ENCODE results near the gene C1orf94. TPM values are rescaled to one million over a fixed set of nuclear protein-coding genes. Genes with fewer than 3 reads are reported as not detected.

Gene C1orf94
- total and polyA plus RNA-seq, 2 experiments from 2014 or later, result not detected

DNA sequence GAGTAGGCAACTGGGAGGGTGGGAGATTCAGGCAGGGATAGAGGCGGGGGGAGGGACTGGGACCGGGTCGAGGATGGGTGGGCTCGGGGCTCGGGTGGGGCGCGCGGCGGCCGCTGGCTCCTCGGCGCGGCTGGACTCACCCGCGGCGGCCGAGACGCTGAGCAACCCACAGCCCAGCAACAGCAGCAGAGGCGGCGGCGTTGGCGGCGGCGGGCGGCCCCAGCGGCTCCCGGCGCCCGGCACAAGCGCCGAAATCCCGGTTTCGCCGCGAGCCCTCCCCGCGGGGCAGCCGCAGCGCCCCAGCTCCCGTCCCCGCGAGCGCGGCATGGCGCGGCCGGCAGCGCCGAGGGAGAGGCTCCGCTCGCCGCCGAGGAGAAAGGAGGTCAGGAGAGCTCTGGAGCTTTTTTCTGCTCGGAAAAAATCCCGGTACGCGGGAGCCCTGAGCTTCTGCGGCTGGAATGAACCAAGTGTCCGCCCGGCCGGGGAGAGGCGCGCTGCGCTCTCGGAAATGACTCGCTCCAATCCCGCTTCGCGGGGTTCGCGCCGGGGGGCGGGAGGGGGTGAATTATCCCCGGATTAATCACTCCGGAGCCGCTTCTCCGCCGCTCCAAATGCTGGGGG lies 11.8 kb upstream of the C1orf94 start, which contains the start of gene CSMD2:
Gene CSMD2, minus strand, starts transcription at position 460 of the 621 bp plus-strand sequence. Its CDS starts 133 bp downstream, at position 327.
- no peaks in the 10 kb centered on the region for H4K20me1 ChIP-seq (ENCODE audit: insufficient read depth)
- TF ChIP-seq EZH2phosphoT487 (IDR thresholded peaks at IDR 0.05; ENCODE audit: insufficient read depth, low read depth) (no peak), EZH2 (IDR thresholded peaks at IDR 0.05; ENCODE audit: insufficient read depth, poor library complexity, severe bottlenecking) (no peak)
- H2AFZ ChIP-seq, result peak within 1 kb of the TSS; percentile 89
- no peaks in the 10 kb centered on the region for H3F3A ChIP-seq (ENCODE audit: insufficient read depth)
- H3K36me3 ChIP-seq (ENCODE audit: low read depth), result no peaks in the 10 kb centered on the region
- peak within 1 kb of the TSS; percentile 91 for H3K4me2 ChIP-seq (ENCODE audit: unreplicated experiment)
- H3K27me3 ChIP-seq (replicated peaks; ENCODE audit: insufficient read depth), result no peaks in the 10 kb centered on the region; the same call in 1 of the 2 replicates
- peaks cover 41% of the 10 kb centered on the region for H3K79me2 ChIP-seq (ENCODE audit: insufficient read depth)
- peak within 1 kb of the TSS; percentile 79 for H3K9ac ChIP-seq
- H3K4me3 ChIP-seq, result peak within 1 kb of the TSS; percentile 89
- in situ Hi-C loops (cut with MboI), result loop anchor here (10.0 kb wide), 1 partner anchor 430 kb away; no protein-coding TSS in a partner anchor
- peaks cover 14% of the 10 kb centered on the region for H3K4me1 ChIP-seq (ENCODE audit: insufficient read depth)
- H3K9me2 ChIP-seq (ENCODE audit: insufficient read depth), result no peaks in the 10 kb centered on the region
- peak within 1 kb of the TSS; percentile 36 for H3K27ac ChIP-seq
- WGBS, 2 experiments (ENCODE audit: low coverage in 1 of 2, low lambda C conversion rate in 2 of 2, missing lambda C conversion rate in 2 of 2), result 0 to 1% methylated on average over 19 to 52 of the region's 78 CpGs
- DNase-seq, result peak; percentile 87
- no peaks in the 10 kb centered on the region for H3K9me3 ChIP-seq (ENCODE audit: low read depth)

DNA sequence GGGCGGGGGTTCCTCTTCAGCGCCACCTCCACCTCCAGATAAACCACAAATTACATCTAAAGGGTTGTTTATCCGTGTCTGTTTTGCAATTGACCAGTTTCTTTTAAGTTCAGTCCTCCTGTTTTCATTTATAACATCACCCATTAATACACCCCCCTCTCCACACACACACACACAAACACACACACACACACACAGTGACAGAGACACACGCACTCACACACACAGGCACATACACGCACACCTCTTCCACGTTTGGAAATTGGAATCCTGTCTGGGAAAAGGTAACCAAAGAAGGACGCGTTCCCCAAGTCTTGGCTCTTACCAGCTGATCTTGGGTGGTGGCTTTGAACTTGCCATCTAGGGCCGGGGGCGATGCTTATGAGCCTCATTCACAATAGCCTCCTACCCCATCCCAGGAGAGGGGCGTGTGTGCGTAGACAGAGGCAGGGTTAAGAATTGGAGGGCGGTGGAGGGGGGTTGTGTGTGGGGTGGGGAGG lies 11.2 kb upstream of the C1orf94 start:
- Histone ChIP-seq H3F3A (ENCODE audit: insufficient read depth) (no peaks in the 10 kb centered on the region), H3K27me3 (replicated peaks; ENCODE audit: insufficient read depth) (no peaks in the 10 kb centered on the region; the same call in 1 of the 2 replicates), H4K20me1 (ENCODE audit: insufficient read depth) (no peaks in the 10 kb centered on the region), H3K79me2 (ENCODE audit: insufficient read depth) (peaks cover 35% of the 10 kb centered on the region), H3K4me3 (peak overlapping the region; percentile 89), H3K9me2 (ENCODE audit: insufficient read depth) (no peaks in the 10 kb centered on the region), H3K4me2 (ENCODE audit: unreplicated experiment) (peak overlapping the region; percentile 91), H2AFZ (peak overlapping the region; percentile 89), H3K9ac (peak overlapping the region; percentile 79), H3K4me1 (ENCODE audit: insufficient read depth) (peaks cover 14% of the 10 kb centered on the region), H3K27ac (no peak overlapping the region), H3K9me3 (ENCODE audit: low read depth) (no peaks in the 10 kb centered on the region), H3K36me3 (ENCODE audit: low read depth) (no peaks in the 10 kb centered on the region)
- 1% methylated on average over 13 of the region's 13 CpGs for WGBS, 2 experiments (ENCODE audit: low coverage in 1 of 2, low lambda C conversion rate in 2 of 2, missing lambda C conversion rate in 2 of 2)
- no peak for TF ChIP-seq EZH2 (IDR thresholded peaks at IDR 0.05; ENCODE audit: insufficient read depth, poor library complexity, severe bottlenecking)
- no peak for TF ChIP-seq EZH2phosphoT487 (IDR thresholded peaks at IDR 0.05; ENCODE audit: insufficient read depth, low read depth)
- DNase-seq, result peak; percentile 26
- in situ Hi-C loops (cut with MboI), result loop anchor here (10.0 kb wide), 1 partner anchor 431 kb away; no protein-coding TSS in a partner anchor

DNA sequence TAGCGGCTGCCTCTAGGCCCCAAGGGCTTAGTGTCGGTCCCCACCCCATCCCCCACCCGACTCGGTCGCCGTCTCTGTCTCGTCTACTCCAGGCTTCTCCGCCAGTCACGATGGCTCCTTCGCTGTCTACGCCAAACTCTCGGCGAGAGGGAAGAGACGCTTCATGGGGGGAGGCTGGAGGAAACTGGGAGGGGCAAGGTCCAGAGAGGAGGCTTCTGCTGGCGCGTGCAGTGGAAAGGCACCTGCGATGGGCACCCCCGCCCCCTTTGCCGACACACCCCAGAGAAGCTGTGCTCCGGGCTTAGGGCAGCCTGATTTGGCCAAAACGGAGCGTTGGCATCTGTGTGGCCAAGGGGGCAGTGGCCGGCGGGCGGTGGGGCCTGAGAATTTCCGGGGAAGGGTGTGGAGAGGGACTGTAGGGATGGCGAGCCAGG lies 10.5 kb upstream of the C1orf94 start:
- Histone ChIP-seq H3K27ac (no peak overlapping the region), H3K9me3 (ENCODE audit: low read depth) (no peaks in the 10 kb centered on the region), H2AFZ (peak overlapping the region; percentile 26; the same call in 1 of the 2 replicates), H3K4me1 (ENCODE audit: insufficient read depth) (peaks cover 14% of the 10 kb centered on the region), H3K4me2 (ENCODE audit: unreplicated experiment) (peak overlapping the region; percentile 91), H4K20me1 (ENCODE audit: insufficient read depth) (no peaks in the 10 kb centered on the region), H3K9ac (no peak overlapping the region), H3K36me3 (ENCODE audit: low read depth) (no peaks in the 10 kb centered on the region), H3F3A (ENCODE audit: insufficient read depth) (no peaks in the 10 kb centered on the region), H3K4me3 (peak overlapping the region; percentile 89; the same call in 1 of the 2 replicates), H3K9me2 (ENCODE audit: insufficient read depth) (no peaks in the 10 kb centered on the region), H3K79me2 (ENCODE audit: insufficient read depth) (peaks cover 28% of the 10 kb centered on the region), H3K27me3 (replicated peaks; ENCODE audit: insufficient read depth) (peaks cover 1% of the 10 kb centered on the region)
- peak; percentile 45 for DNase-seq
- in situ Hi-C loops (cut with MboI), result loop anchor here (10.0 kb wide), 1 partner anchor 431 kb away; no protein-coding TSS in a partner anchor
- WGBS, 2 experiments (ENCODE audit: low coverage in 1 of 2, low lambda C conversion rate in 2 of 2, missing lambda C conversion rate in 2 of 2), result 5 to 7% methylated on average over 27 of the region's 27 CpGs
- no peak for TF ChIP-seq EZH2 (IDR thresholded peaks at IDR 0.05; ENCODE audit: insufficient read depth, poor library complexity, severe bottlenecking)
- TF ChIP-seq EZH2phosphoT487 (IDR thresholded peaks at IDR 0.05; ENCODE audit: insufficient read depth, low read depth), result no peak

DNA sequence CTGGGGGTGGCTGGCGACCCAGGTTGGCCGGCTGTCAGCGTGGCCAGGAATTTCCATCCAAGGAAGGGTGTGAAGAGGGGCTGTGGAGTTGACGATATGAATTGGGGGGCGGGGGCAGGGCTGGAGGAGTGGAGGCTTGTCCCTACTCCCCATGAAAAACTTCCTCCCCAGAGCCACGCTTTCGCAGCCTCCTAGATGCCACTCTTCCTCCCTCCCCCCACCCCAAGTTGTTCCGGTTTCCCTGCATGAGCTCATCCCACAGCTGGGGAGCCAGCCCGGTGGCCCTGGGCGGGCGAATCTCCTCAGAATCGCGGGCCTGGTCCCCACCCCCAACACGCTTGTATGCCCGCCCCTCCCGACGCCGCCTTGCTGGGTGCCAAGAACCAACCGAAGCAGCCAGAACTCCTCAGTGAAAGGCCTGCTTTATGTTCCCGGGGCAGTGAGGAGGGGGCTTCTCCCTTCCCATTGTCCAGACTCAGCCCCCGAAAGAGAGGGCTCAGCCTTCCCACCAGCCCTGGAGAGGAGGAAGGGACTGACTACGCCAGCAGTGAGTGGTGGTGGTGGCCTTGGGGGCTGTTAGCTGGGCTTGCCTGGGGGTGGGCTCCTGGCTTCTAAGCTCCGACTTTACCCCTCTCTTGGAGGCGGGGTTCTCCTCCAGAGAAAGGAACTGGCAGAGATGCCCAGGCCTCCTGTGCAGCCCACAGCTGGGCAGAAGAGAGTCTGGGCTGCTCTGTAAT lies 9.9 kb upstream of the C1orf94 start:
- Histone ChIP-seq H3K36me3 (ENCODE audit: low read depth) (no peaks in the 10 kb centered on the region), H3K9ac (no peak overlapping the region), H4K20me1 (ENCODE audit: insufficient read depth) (no peaks in the 10 kb centered on the region), H3K79me2 (ENCODE audit: insufficient read depth) (peaks cover 22% of the 10 kb centered on the region), H3F3A (ENCODE audit: insufficient read depth) (no peaks in the 10 kb centered on the region), H3K4me2 (ENCODE audit: unreplicated experiment) (peak overlapping the region; percentile 91), H2AFZ (peak overlapping the region; percentile 26; the same call in 1 of the 2 replicates), H3K27ac (no peak overlapping the region), H3K9me2 (ENCODE audit: insufficient read depth) (no peaks in the 10 kb centered on the region), H3K4me1 (ENCODE audit: insufficient read depth) (peaks cover 14% of the 10 kb centered on the region), H3K27me3 (replicated peaks; ENCODE audit: insufficient read depth) (peaks cover 7% of the 10 kb centered on the region), H3K9me3 (ENCODE audit: low read depth) (no peaks in the 10 kb centered on the region), H3K4me3 (peak overlapping the region; percentile 89; the same call in 1 of the 2 replicates)
- peak; percentile 48 for DNase-seq
- WGBS, 2 experiments (ENCODE audit: low coverage in 1 of 2, low lambda C conversion rate in 2 of 2, missing lambda C conversion rate in 2 of 2), result 13 to 17% methylated on average over 11 to 24 of the region's 24 CpGs
- in situ Hi-C loops (cut with MboI), result loop anchor here (10.0 kb wide), 1 partner anchor 432 kb away; no protein-coding TSS in a partner anchor
- TF ChIP-seq EZH2phosphoT487 (IDR thresholded peaks at IDR 0.05; ENCODE audit: insufficient read depth, low read depth) (no peak), EZH2 (IDR thresholded peaks at IDR 0.05; ENCODE audit: insufficient read depth, poor library complexity, severe bottlenecking) (no peak)

Data from GM23248 (cell line).